Fibroblast of lung (primary cell): ENCODE measurements around the gene EFCAB10.

Experiments used
- EZH2 ChIP-seq: IDR thresholded peaks from 2 replicates; pipeline ENCODE4 v1.5.1; 2012; ENCODE audit warnings: low read length, control low read depth, mild to moderate bottlenecking; ENCODE audit errors: missing control alignments
- TF ChIP-seq, protein P1 (sequence below), 2 donors: IDR thresholded peaks in 1 of 2; conservative IDR thresholded peaks in 1 of 2; 1 replicate in 1 of 2; 2 replicates in 1 of 2; pipeline ENCODE4 v1.5.1; 2011 to 2012; ENCODE audit warnings: low read length in 2 of 2, control low read depth in 1 of 2, inconsistent platforms in 1 of 2, low read depth in 1 of 2, mild to moderate bottlenecking in 1 of 2

DNA sequence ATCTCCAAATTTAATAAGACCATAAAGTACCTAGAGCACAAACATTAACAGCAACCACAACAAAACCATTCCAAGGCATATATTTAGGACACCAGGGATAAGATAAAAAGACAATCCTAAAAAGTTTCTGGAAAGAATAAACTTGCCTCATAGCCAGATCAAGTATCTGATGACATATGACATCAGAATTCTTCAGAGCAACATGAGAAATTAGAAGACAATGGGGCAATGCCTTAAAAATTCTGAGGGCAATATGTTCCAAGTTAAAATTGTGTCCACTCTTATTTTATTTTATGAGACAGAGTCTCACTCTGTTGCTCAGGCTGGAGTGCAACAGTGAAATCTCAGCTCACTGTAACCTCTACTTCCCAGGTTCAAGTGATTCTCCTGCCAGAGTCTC is 2.8 kb downstream of the EFCAB10 start:
- TF ChIP-seq, protein P1, sequence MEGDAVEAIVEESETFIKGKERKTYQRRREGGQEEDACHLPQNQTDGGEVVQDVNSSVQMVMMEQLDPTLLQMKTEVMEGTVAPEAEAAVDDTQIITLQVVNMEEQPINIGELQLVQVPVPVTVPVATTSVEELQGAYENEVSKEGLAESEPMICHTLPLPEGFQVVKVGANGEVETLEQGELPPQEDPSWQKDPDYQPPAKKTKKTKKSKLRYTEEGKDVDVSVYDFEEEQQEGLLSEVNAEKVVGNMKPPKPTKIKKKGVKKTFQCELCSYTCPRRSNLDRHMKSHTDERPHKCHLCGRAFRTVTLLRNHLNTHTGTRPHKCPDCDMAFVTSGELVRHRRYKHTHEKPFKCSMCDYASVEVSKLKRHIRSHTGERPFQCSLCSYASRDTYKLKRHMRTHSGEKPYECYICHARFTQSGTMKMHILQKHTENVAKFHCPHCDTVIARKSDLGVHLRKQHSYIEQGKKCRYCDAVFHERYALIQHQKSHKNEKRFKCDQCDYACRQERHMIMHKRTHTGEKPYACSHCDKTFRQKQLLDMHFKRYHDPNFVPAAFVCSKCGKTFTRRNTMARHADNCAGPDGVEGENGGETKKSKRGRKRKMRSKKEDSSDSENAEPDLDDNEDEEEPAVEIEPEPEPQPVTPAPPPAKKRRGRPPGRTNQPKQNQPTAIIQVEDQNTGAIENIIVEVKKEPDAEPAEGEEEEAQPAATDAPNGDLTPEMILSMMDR (conservative IDR thresholded peaks at IDR 0.05 in 1 of 2, IDR thresholded peaks at IDR 0.05 in 1 of 2; ENCODE audit: low read depth in 1 of 2, low read length in 2 of 2): no peak
- TF ChIP-seq EZH2: no peak
